HL-60 (cell line): ENCODE data around the gene CTF1.

Experiments used
- DNase-seq, 2 experiments: peaks; one replicate each; pipeline ENCODE4 v3.0.0-alpha.2; 2010 to 2020; ENCODE audit warnings: low read depth in 1 of 2, low spot score in 1 of 2
- H3K27ac ChIP-seq: fragments of 250-450 bp; sonication (Bioruptor Pico); replicated peaks from 2 replicates; pipeline ENCODE4 v1.5.1; 2020; ENCODE audit warnings: mild to moderate bottlenecking, moderate library complexity
- H3K27me3 ChIP-seq: fragments of 250-450 bp; sonication (Bioruptor Pico); 2 replicates; pipeline ENCODE4 v1.5.1; 2021; ENCODE audit warnings: mild to moderate bottlenecking, moderate library complexity; ENCODE audit not compliant: insufficient read depth, poor library complexity, severe bottlenecking
- H3K4me3 ChIP-seq: replicated peaks from 2 replicates; pipeline ENCODE4 v1.5.1; 2011; ENCODE audit warnings: mild to moderate bottlenecking, control low read depth, low read length; ENCODE audit not compliant: insufficient read depth
- CTCF ChIP-seq: IDR thresholded peaks from one replicate; pipeline ENCODE4 v1.5.1; 2011; ENCODE audit warnings: low read length, control low read depth, inconsistent platforms; ENCODE audit not compliant: insufficient read depth
- GABPA ChIP-seq: IDR thresholded peaks from 2 replicates; pipeline ENCODE4 v1.6.1; 2012; ENCODE audit warnings: low read depth
- POLR2AphosphoS5 ChIP-seq: IDR thresholded peaks from 2 replicates; pipeline ENCODE4 v1.6.1; 2012; ENCODE audit warnings: low read depth
- REST ChIP-seq: IDR thresholded peaks from 2 replicates; pipeline ENCODE4 v1.6.1; 2012; ENCODE audit warnings: low read depth; ENCODE audit not compliant: insufficient replicate concordance
- SPI1 ChIP-seq: IDR thresholded peaks from 2 replicates; pipeline ENCODE4 v1.6.1; 2012; ENCODE audit warnings: low read depth, mild to moderate bottlenecking, borderline replicate concordance

The CTF1 gene

GRCh38 chr16:30874821-30875717 lies 21.3 kb upstream of the CTF1 start:
- Histone ChIP-seq H3K27ac (peak overlapping the region; percentile 86), H3K4me3 (peak overlapping the region; percentile 81), H3K27me3 (no peaks in the 10 kb centered on the region)
- peak; percentile 90 to 91 for DNase-seq
- TF ChIP-seq CTCF (no peak), SPI1 (no peak; the same call in 1 of the 2 replicates), POLR2AphosphoS5 (peak; percentile 98), GABPA (peak; percentile 88), REST (peak; percentile 74)

GRCh38 chr16:30875871-30876801 lies 20.3 kb upstream of the CTF1 start:
- peak overlapping the region; percentile 86 for H3K27ac ChIP-seq
- TF ChIP-seq CTCF (no peak), SPI1 (peak; percentile 88)
- peak in 1 of 2 experiments; percentile 67 for DNase-seq

GRCh38 chr16:30876867-30877266 lies 19.5 kb upstream of the CTF1 start:
- no peak overlapping the region for H3K27ac ChIP-seq
- DNase-seq = no peak
- H3K4me3 ChIP-seq = no peak overlapping the region
- H3K27me3 ChIP-seq = no peaks in the 10 kb centered on the region
- TF ChIP-seq GABPA (no peak), POLR2AphosphoS5 (no peak), SPI1 (no peak), REST (no peak), CTCF (no peak)

More at GRCh38 chr16:30875871-30876801, 20.3 kb upstream of the CTF1 start:
- Histone ChIP-seq H3K4me3 (peak overlapping the region; percentile 81), H3K27me3 (no peaks in the 10 kb centered on the region)
